Inferior parietal cortex (tissue), 1 donor: ENCODE data around the gene KIF4B.
"Not testable (repeated sequence)": the region's sequence is repeated elsewhere in the genome, so short reads cannot be mapped to it uniquely, and the experiment has no call there.

ENCODE experiments used
- DNase-seq: peaks from one replicate; pipeline ENCODE4 v3.0.0-alpha.2; 2016; ENCODE audit errors: extremely low spot score

The KIF4B gene

GRCh38 chr5:155004138-155004744, 9.3 kb upstream of the KIF4B start:
- DNase-seq: no peak

- DNase-seq: not testable (repeated sequence)
Measured at GRCh38 chr5:155006265-155006664, 7.3 kb upstream of the KIF4B start.

- no peak for DNase-seq
Measured at GRCh38 chr5:155008669-155009068, 4.9 kb upstream of the KIF4B start.

- DNase-seq: no peak
Measured at GRCh38 chr5:155010881-155011280, 2.7 kb upstream of the KIF4B start.

GRCh38 chr5:155015239-155015638, 1.7 kb downstream of the KIF4B start:
- no peak for DNase-seq

GRCh38 chr5:155017610-155018009, 4.1 kb downstream of the KIF4B start:
- DNase-seq: no peak

GRCh38 chr5:155019601-155020226, 6.2 kb downstream of the KIF4B start:
- DNase-seq: no peak

- no peak for DNase-seq
Measured at GRCh38 chr5:155021842-155022241, 8.3 kb downstream of the KIF4B start.

- DNase-seq: no peak
Measured at GRCh38 chr5:155023320-155023719, 9.8 kb downstream of the KIF4B start.

GRCh38 chr5:155024015-155024414, 10.5 kb downstream of the KIF4B start:
- no peak for DNase-seq

- DNase-seq: no peak
Measured at GRCh38 chr5:155025895-155026294, 12.3 kb downstream of the KIF4B start.

- no peak for DNase-seq
Measured at GRCh38 chr5:155027993-155028629, 14.6 kb downstream of the KIF4B start.

GRCh38 chr5:155029240-155029639, 15.7 kb downstream of the KIF4B start:
- DNase-seq: no peak

- not testable (repeated sequence) for DNase-seq
Measured at GRCh38 chr5:155034145-155034744, 20.7 kb downstream of the KIF4B start.

GRCh38 chr5:155035087-155035486, 21.5 kb downstream of the KIF4B start:
- DNase-seq: not testable (repeated sequence)

GRCh38 chr5:155040984-155041653, 27.6 kb downstream of the KIF4B start:
- DNase-seq: no peak

GRCh38 chr5:155044591-155044990, 31.0 kb downstream of the KIF4B start:
- no peak for DNase-seq

GRCh38 chr5:155046591-155046990, 33.0 kb downstream of the KIF4B start:
- DNase-seq: no peak

GRCh38 chr5:155047818-155048217, 34.3 kb downstream of the KIF4B start:
- no peak for DNase-seq

GRCh38 chr5:155049569-155050383, 36.2 kb downstream of the KIF4B start:
- no peak for DNase-seq

GRCh38 chr5:155050384-155051019, 36.9 kb downstream of the KIF4B start:
- DNase-seq: no peak
